Right cardiac atrium (tissue), 5 donors: ENCODE measurements around the gene TUBB1. TPM values are rescaled to one million over a fixed set of nuclear protein-coding genes. Genes with fewer than 3 reads are reported as not detected.
A peak's percentile ranks its signal among the peaks of the same experiment; 100 is the strongest.

Source experiments
- ATAC-seq, 2 donors: fragments of 200-7000 bp; cut with Tn5 transposase; one replicate each; pipeline versions ENCODE4 v1.8.0 to v1.9.1; 2020; ENCODE audit warnings: moderate library complexity in 2 of 2, mild to moderate bottlenecking in 1 of 2
- DNase-seq, 3 donors: peaks; one replicate each; pipeline ENCODE4 v3.0.0-alpha.2; 2020
- H3K27ac ChIP-seq: one replicate; pipeline ENCODE4 v1.5.1; 2013; ENCODE audit warnings: mild to moderate bottlenecking, low read length, control low read depth, moderate library complexity
- H3K27me3 ChIP-seq: one replicate; pipeline ENCODE4 v1.6.1; 2013; ENCODE audit not compliant: control insufficient read depth, insufficient read depth
- H3K4me1 ChIP-seq: one replicate; pipeline ENCODE4 v1.6.1; 2013; ENCODE audit warnings: low read length; ENCODE audit not compliant: control insufficient read depth, insufficient read depth
- H3K4me3 ChIP-seq: one replicate; pipeline ENCODE4 v1.5.1; 2013; ENCODE audit warnings: low read length, control low read depth
- H3K9me3 ChIP-seq: one replicate; pipeline ENCODE4 v1.6.1; 2013; ENCODE audit warnings: low read length; ENCODE audit not compliant: control insufficient read depth
- WGBS: extraction: QIAGEN DNeasy Blood & Tissue Kit; methylation state at CpG from one replicate; pipeline ENCODE4 v1.1.7; 2013; 5-methylcytosine and 5-hydroxymethylcytosine counted together
- intact Hi-C, 4 donors: fragments of 100-400 bp; cut with DNase I; formaldehyde crosslinking; loops; one replicate each; pipeline versions ENCODE4 v1.11.0 to v1.14.0; 2022 to 2023
- polyA plus RNA-seq: library from polyadenylated mRNA; stranded (reverse); fragments of 200-250 nt; gene quantifications from one replicate; pipeline ENCODE4 v1.2.3, GENCODE V29; 2013
- total RNA-seq, 4 donors: library from RNA; stranded (reverse); fragmentation: NEBNext Ultra II Directional; extraction: Animal tissue kit (Norgen Biotek cat#: 25700); gene quantifications; one replicate each; pipeline ENCODE4 v1.2.1, GENCODE V29; 2021
- donor health status: healthy with polysubstance abuse.
- donor health status: DM: no; HTN: yes; CAD: no.
- donor health status: DM: no; HTN: no; CAD: no.
- donor health status: DM: no; HTN: yes; CAD: no; lungs with severe emphysema.
- donor health status: DM: yes; HTN: yes; CAD: no.

TUBB1 gene
- total and polyA plus RNA-seq, 5 donors = 0.09 to 0.17 (median 0.12) TPM; not detected in 1

DNA sequence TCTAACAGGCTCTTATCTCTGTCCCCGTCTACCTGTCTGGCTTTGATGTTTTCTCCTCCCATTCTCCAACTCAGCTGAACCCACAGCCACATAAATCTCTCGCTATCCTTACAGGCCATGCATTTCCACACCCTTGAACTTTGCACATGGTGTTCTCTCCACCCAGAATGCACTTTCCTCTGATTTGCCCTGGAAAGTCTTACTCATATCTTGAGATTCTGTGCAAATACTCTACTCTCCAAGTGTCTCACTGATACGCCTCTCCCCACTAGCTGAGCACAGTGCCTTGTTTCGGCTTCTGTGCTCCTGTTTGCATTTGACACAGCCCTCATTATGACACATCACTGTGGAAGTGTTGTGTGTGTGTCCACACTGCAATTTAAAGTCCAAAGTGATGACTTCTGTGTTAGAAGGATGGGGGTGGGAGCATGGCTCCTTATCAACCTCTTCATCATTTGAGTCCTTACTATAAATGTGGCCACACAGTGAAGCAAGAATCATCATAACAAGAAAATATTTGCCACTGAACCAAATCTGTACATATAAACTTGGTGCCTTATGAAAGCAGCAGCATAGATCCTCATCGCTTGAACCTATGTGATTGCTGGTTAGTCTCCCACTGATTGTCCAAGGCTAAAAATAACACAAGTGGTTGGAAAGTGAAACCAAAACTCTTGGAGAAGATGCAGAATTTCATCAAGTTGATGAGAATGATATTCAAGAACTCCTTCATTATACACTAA lies 28.9 kb downstream of the TUBB1 start:
- ATAC-seq (peak in 1 of 2 donors; percentile 77), DNase-seq (no peak)
- no peak overlapping the region for H3K27ac ChIP-seq
- H3K27me3 ChIP-seq = no peaks in the 10 kb centered on the region
- peaks cover 2% of the 10 kb centered on the region for H3K4me1 ChIP-seq
- 75% methylated on average over 5 of the region's 5 CpGs for WGBS
- intact Hi-C loops = loop anchor here in 1 of 4 donors (10.0 kb wide), 1 partner anchor 153 kb away; no protein-coding TSS in a partner anchor
- H3K9me3 ChIP-seq = no peaks in the 10 kb centered on the region
- H3K4me3 ChIP-seq = no peak overlapping the region

DNA sequence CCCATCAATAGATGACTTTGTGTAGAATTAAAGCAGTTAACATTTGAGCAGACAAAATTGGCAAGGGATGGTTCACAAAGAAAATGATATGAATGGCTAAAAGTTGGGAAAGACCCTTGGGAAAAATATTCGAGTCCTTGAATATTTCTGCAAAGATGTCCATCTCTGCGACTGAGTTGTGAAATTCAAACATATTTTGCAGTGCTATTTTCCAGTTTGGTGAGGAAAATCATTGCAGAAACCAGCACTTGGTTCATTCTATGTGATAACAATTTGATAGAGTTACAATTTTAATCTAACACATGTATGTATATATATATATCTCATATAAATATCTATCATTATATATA lies 29.4 kb downstream of the TUBB1 start:
- H3K4me1 ChIP-seq = no peaks in the 10 kb centered on the region
- H3K27ac ChIP-seq = no peak overlapping the region
- 69% methylated on average over 2 of the region's 2 CpGs for WGBS
- intact Hi-C loops = loop anchor here in 1 of 4 donors (10.0 kb wide), 1 partner anchor 154 kb away; no protein-coding TSS in a partner anchor
- H3K27me3 ChIP-seq = no peaks in the 10 kb centered on the region
- H3K9me3 ChIP-seq = no peaks in the 10 kb centered on the region
- no peak for DNase-seq
- no peak for ATAC-seq
- no peak overlapping the region for H3K4me3 ChIP-seq

GRCh38 chr20:59050437-59050836 lies 31.2 kb downstream of the TUBB1 start:
- ATAC-seq (no peak), DNase-seq (no peak)
- H3K27me3 ChIP-seq = no peaks in the 10 kb centered on the region
- WGBS = 65% methylated on average over 1 of the region's 1 CpG
- no peaks in the 10 kb centered on the region for H3K9me3 ChIP-seq
- intact Hi-C loops = no loop called here
- no peak overlapping the region for H3K4me3 ChIP-seq
- no peak overlapping the region for H3K27ac ChIP-seq
- H3K4me1 ChIP-seq = no peaks in the 10 kb centered on the region

DNA sequence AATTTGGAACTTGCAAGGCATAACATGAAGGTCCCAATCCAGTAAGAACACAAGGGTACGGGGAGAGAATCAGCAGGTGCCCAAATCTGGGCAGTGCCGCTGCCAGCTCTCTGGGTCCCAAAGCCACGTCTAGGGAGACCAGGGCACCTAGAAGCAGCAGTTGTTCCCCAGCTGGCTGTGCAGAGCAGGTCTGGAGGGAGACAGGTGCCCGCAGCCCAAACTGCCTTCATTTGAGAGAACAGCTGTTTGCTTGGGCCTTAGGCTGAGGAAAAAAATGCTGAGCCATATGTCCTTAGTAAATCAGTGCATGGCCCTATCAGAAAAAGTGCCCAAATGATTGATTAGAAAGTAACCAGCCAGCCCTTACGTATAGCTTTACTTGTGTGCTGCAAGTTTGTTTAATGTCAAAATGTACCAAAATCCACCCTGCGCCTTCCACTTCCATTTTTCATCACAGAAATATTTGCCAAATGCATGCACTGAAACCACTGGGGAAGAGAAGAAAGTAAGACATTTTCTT lies 32.5 kb downstream of the TUBB1 start:
- intact Hi-C loops = no loop called here
- no peak for DNase-seq

GRCh38 chr20:59055302-59055701 lies 36.1 kb downstream of the TUBB1 start:
- DNase-seq (no peak), ATAC-seq (no peak)
- no peak overlapping the region for H3K27ac ChIP-seq
- 65% methylated on average over 7 of the region's 7 CpGs for WGBS
- H3K27me3 ChIP-seq = no peaks in the 10 kb centered on the region
- H3K9me3 ChIP-seq = no peaks in the 10 kb centered on the region
- H3K4me3 ChIP-seq = no peak overlapping the region
- intact Hi-C loops = no loop called here
- H3K4me1 ChIP-seq = no peaks in the 10 kb centered on the region

More for the DNA sequence above, 32.5 kb downstream of the TUBB1 start:
- H3K4me3 ChIP-seq = no peak overlapping the region
- H3K27ac ChIP-seq = no peak overlapping the region
- 79% methylated on average over 6 of the region's 6 CpGs for WGBS
- H3K4me1 ChIP-seq = no peaks in the 10 kb centered on the region
- H3K9me3 ChIP-seq = no peaks in the 10 kb centered on the region
- no peak for ATAC-seq
- H3K27me3 ChIP-seq = no peaks in the 10 kb centered on the region

GRCh38 chr20:59062081-59062480 lies 42.9 kb downstream of the TUBB1 start:
- H3K9me3 ChIP-seq = no peaks in the 10 kb centered on the region
- intact Hi-C loops = no loop called here
- H3K27ac ChIP-seq = no peak overlapping the region
- ATAC-seq (peak in 1 of 2 donors; percentile 38), DNase-seq (no peak)
- no peak overlapping the region for H3K4me3 ChIP-seq
- H3K27me3 ChIP-seq = no peaks in the 10 kb centered on the region
- WGBS = 61% methylated on average over 4 of the region's 4 CpGs
- H3K4me1 ChIP-seq = peaks cover 2% of the 10 kb centered on the region

GRCh38 chr20:59063358-59064213 lies 44.4 kb downstream of the TUBB1 start:
- Histone ChIP-seq H3K27ac (peak overlapping the region; percentile 46), H3K9me3 (no peaks in the 10 kb centered on the region), H3K27me3 (no peaks in the 10 kb centered on the region), H3K4me3 (no peak overlapping the region), H3K4me1 (peaks cover 2% of the 10 kb centered on the region)
- 14% methylated on average over 22 of the region's 22 CpGs for WGBS
- ATAC-seq = peak; percentile 91 to 99
- peak; percentile 68 to 72 (median 69) for DNase-seq
- intact Hi-C loops = no loop called here

DNA sequence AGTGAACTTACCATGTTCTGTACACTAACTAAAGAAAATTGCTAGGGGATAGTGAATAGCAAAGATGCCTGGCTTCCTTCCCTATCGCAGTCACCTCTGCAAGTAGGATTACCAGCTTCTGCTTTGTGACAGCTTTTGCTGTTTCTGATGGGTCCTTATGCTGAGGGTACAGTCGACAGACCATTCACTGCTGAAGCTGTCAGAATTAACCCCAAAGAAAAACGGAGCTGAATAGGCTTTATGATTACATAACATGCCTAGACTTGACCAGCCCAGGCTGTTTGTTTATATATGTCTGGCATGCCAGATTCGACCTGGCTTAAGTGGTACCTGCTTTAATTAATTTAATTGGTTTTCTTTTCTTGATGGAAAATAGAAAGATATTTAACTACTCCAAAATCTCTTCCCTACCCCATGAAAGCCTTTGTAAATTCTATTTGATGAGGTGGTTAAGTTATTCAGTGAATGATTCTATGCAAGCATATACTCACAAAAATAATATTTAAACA lies 45.0 kb downstream of the TUBB1 start:
- intact Hi-C loops = no loop called here
- H3K9me3 ChIP-seq = no peaks in the 10 kb centered on the region
- ATAC-seq (peak in 1 of 2 donors; percentile 12), DNase-seq (no peak)
- 20% methylated on average over 4 of the region's 4 CpGs for WGBS
- no peak overlapping the region for H3K4me3 ChIP-seq
- peaks cover 2% of the 10 kb centered on the region for H3K4me1 ChIP-seq
- no peaks in the 10 kb centered on the region for H3K27me3 ChIP-seq
- H3K27ac ChIP-seq = peak overlapping the region; percentile 36

DNA sequence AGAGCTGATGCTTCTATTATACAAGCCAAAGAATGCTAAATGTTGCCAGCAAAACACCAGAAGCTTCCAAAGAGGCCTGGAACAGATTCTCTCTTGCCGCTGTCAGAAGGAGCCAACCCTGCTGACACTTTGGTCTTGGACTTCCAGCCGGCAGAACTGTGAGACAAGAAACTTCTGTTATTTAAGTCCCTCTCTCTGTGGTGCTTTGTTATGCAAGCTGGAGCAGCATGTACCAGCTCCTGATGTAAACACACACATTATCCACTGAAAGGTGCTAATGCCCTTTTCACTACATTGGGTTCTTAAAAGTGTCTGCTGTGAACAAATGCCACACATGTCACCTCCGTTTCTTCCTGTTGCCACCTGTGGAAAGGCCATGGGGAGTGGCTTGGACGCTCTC lies 49.3 kb downstream of the TUBB1 start:
- intact Hi-C loops = no loop called here
- no peaks in the 10 kb centered on the region for H3K27me3 ChIP-seq
- H3K4me3 ChIP-seq = no peak overlapping the region
- H3K4me1 ChIP-seq = peaks cover 2% of the 10 kb centered on the region
- H3K9me3 ChIP-seq = no peaks in the 10 kb centered on the region
- no peak for ATAC-seq
- DNase-seq = no peak
- WGBS = 86% methylated on average over 4 of the region's 4 CpGs
- no peak overlapping the region for H3K27ac ChIP-seq

- no peaks in the 10 kb centered on the region for H3K9me3 ChIP-seq
- peaks cover 2% of the 10 kb centered on the region for H3K4me1 ChIP-seq
- no peak for ATAC-seq
- no peak for DNase-seq
- no peaks in the 10 kb centered on the region for H3K27me3 ChIP-seq
- intact Hi-C loops = no loop called here
- 30% methylated on average over 2 of the region's 2 CpGs for WGBS
- H3K4me3 ChIP-seq = no peak overlapping the region
- no peak overlapping the region for H3K27ac ChIP-seq
Observed at GRCh38 chr20:59069026-59069425, 49.8 kb downstream of the TUBB1 start.

DNA sequence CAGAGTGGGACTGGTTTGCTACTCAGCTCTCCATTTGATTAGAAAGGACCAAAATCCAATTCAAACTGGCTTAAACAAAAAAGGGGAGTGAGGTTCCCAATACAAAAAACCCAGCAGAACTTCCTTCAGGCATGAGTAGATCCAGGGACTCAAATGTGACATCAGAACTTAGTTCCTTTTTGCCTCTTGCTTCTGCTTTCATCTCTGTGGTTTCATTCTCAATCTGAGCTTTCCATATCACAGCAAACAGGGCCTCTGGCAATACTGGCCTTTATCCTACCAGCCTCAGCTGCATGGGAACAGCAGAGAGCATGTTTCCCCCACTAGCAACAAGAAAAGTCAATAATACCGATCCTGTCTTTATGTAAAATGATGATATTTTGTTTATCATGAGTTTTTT lies 52.0 kb downstream of the TUBB1 start:
- intact Hi-C loops = no loop called here
- Histone ChIP-seq H3K9me3 (no peaks in the 10 kb centered on the region), H3K4me1 (no peaks in the 10 kb centered on the region), H3K27me3 (no peaks in the 10 kb centered on the region), H3K4me3 (no peak overlapping the region), H3K27ac (no peak overlapping the region)
- ATAC-seq = no peak
- WGBS = 91% methylated on average over 1 of the region's 1 CpG
- DNase-seq = no peak
